AG04449 (cell line): ENCODE results near the gene TES.

Source experiments
- CTCF ChIA-PET: fragments of 350-600 bp; formaldehyde crosslinking; extraction: SDS; loops from one replicate; lab custom pipeline; 2021; ENCODE audit warnings: antibody characterized with exemption; lab: Yijun Ruan, JAX
- POLR2A ChIA-PET: fragments of 400-600, 350-600 bp; formaldehyde crosslinking; extraction: SDS; loops from one replicate; lab custom pipeline; 2020; ENCODE audit warnings: antibody characterized with exemption, inconsistent platforms; lab: Yijun Ruan, JAX
- DNase-seq: peaks from one replicate; pipeline ENCODE4 v3.0.0-alpha.2; 2010; ENCODE audit warnings: low read depth, low spot score
- H3K4me3 ChIP-seq: 2 replicates; pipeline ENCODE4 v1.5.1; 2011; ENCODE audit warnings: low read depth, mild to moderate bottlenecking, control low read depth, low read length
- CTCF ChIP-seq: IDR thresholded peaks from one replicate; pipeline ENCODE4 v1.5.1; 2011; ENCODE audit warnings: mild to moderate bottlenecking, moderate library complexity, low read length, control low read depth, inconsistent platforms; ENCODE audit not compliant: insufficient read depth; ENCODE audit errors: missing control alignments

TES gene

GRCh38 chr7:116210345-116211005, at the start of gene TES:
Gene TES (plus strand): TSS chr7:116210539. CDS start chr7:116210708, 169 bp downstream.
- CTCF ChIA-PET, result interaction anchor here (1.2 to 3.6 kb wide), 9 partner anchors 8 to 40 kb away, joined by 3 to 17 read pairs (median 5); no protein-coding TSS in a partner anchor
- no peak for TF ChIP-seq CTCF
- H3K4me3 ChIP-seq, result peak within 1 kb of the TSS; percentile 80
- POLR2A ChIA-PET, result interaction anchor here (0.9 to 2.7 kb wide), 11 partner anchors 9 to 311 kb away, joined by 3 to 20 read pairs (median 5); no protein-coding TSS in a partner anchor
- DNase-seq, result no peak

- TF ChIP-seq CTCF, result no peak
- DNase-seq, result no peak
- H3K4me3 ChIP-seq, result no peak overlapping the region
- POLR2A ChIA-PET, result no interaction called here
- CTCF ChIA-PET, result interaction anchor here (0.9 to 1.3 kb wide), 3 partner anchors 9 to 96 kb away, joined by 3 to 4 read pairs (median 3); no protein-coding TSS in a partner anchor
Measured at GRCh38 chr7:116161728-116162127, 48.6 kb upstream of the TES start.

- CTCF ChIA-PET, result interaction anchor here (0.9 to 1.9 kb wide), 4 partner anchors 8 to 95 kb away, joined by 3 to 5 read pairs (median 4); no protein-coding TSS in a partner anchor
- POLR2A ChIA-PET, result no interaction called here
- no peak overlapping the region for H3K4me3 ChIP-seq
Measured at GRCh38 chr7:116162254-116162653, 48.1 kb upstream of the TES start.

GRCh38 chr7:116162992-116163391, 47.3 kb upstream of the TES start:
- ChIA-PET POLR2A (no interaction called here), CTCF (interaction anchor here (0.6 to 1.9 kb wide), 9 partner anchors 9 to 425 kb away, joined by 3 to 11 read pairs (median 4); no protein-coding TSS in a partner anchor)
- no peak for DNase-seq
- TF ChIP-seq CTCF, result no peak
- no peak overlapping the region for H3K4me3 ChIP-seq

More at GRCh38 chr7:116162254-116162653, 48.1 kb upstream of the TES start:
- DNase-seq, result no peak
- no peak for TF ChIP-seq CTCF

- ChIA-PET CTCF (interaction anchor here (0.9 to 1.5 kb wide), 4 partner anchors 8 to 424 kb away, joined by 3 read pairs; no protein-coding TSS in a partner anchor), POLR2A (no interaction called here)
- no peak for DNase-seq
- TF ChIP-seq CTCF, result no peak
- H3K4me3 ChIP-seq, result no peak overlapping the region
Measured at GRCh38 chr7:116164552-116165306, 45.6 kb upstream of the TES start.
